Measurements from ENCODE around the gene COIL. TPM values are rescaled to one million over a fixed set of nuclear protein-coding genes. Genes with fewer than 3 reads are reported as not detected.

COIL gene
- total RNA-seq, 2 experiments from 2014 or later: 20.5 to 20.7 TPM

DNA sequence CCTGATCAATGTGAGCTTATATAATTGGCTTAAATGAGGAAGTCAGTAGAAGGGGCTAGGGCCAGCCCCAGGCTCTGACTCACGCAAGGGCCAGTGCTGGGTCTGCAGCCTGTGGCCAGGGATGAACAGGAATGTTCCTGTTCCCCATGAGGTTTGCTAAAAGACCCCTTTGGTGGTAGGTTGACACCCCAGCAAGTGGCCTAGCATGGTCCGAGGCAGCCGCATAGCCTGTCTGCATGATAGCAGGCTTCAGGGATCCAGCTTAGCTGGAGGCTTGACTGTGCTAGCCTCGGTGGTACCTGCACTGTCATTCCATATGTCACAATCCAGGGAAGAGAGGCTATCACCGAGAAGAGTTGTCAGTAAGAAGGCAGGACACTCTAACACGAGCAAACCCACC, 70.5 kb downstream of the COIL start:
- Histone ChIP-seq H3K4me2 (ENCODE audit: low read length) (no peak overlapping the region), H3K27ac (ENCODE audit: low read depth, low read length, poor library complexity, severe bottlenecking) (no peak overlapping the region), H4K20me1 (ENCODE audit: insufficient read depth, low read length) (no peaks in the 10 kb centered on the region), H3K9me3 (ENCODE audit: low read length) (peaks cover 12% of the 10 kb centered on the region; the same call in 1 of the 2 replicates), H3K36me3 (ENCODE audit: insufficient read depth, low read length) (no peaks in the 10 kb centered on the region), H3K79me2 (ENCODE audit: insufficient read depth, low read depth, low read length) (no peaks in the 10 kb centered on the region), H3K9me2 (ENCODE audit: insufficient read depth, low read length) (no peaks in the 10 kb centered on the region), H3K4me1 (ENCODE audit: insufficient read depth, low read length, poor library complexity, severe bottlenecking) (peaks cover under 1% of the 10 kb centered on the region), H3K4me3 (ENCODE audit: low read depth, low read length, poor library complexity, severe bottlenecking) (no peak overlapping the region), H2AFZ (ENCODE audit: low read length) (no peak overlapping the region)
- BruUV-seq (replicated peaks): no TSS peak
- intact Hi-C loops (cut with micrococcal nuclease; ENCODE audit: unreplicated experiment): no loop called here
- ChIA-PET POLR2A (no interaction called here), CTCF (ENCODE audit: unreplicated experiment) (interaction anchor here (0.6 kb wide), 1 partner anchor 1564 kb away, joined by 3 read pairs; no protein-coding TSS in a partner anchor)
- TF ChIP-seq EZH2phosphoT487 (IDR thresholded peaks at IDR 0.05; ENCODE audit: borderline replicate concordance, low read depth, low read length) (no peak), CTCF (conservative IDR thresholded peaks at IDR 0.05; ENCODE audit: low read length) (no peak)
- no peak for DNase-seq (ENCODE audit: low spot score)

Other genes starting within 250 kb of the COIL start
- gene C17orf67, start 127.1 kb downstream of the COIL start, total RNA-seq (2014; rRNA removed; shearing (Covaris generic)): 5.2 and 5.8 TPM in 2 replicates
- gene C17orf67, start 127.1 kb downstream of the COIL start, total RNA-seq (2022): 5.4 and 6.0 TPM in 2 replicates
- gene DGKE, start 126.9 kb downstream of the COIL start, total RNA-seq (2014; rRNA removed; shearing (Covaris generic)): 6.2 and 8.6 TPM in 2 replicates
- 21.4 and 26.3 TPM in 2 replicates for gene DGKE, start 126.9 kb downstream of the COIL start, total RNA-seq (2022)
- 5.0 and 7.8 TPM in 2 replicates for gene TRIM25, start 47.0 kb downstream of the COIL start, total RNA-seq (2014; rRNA removed; shearing (Covaris generic))
- gene TRIM25, start 47.0 kb downstream of the COIL start, total RNA-seq (2022): 14.2 and 18.7 TPM in 2 replicates
- 36.5 and 48.2 TPM in 2 replicates for gene SCPEP1, start 17.1 kb upstream of the COIL start, total RNA-seq (2014; rRNA removed; shearing (Covaris generic))
- gene SCPEP1, start 17.1 kb upstream of the COIL start, total RNA-seq (2022): 43.0 and 48.8 TPM in 2 replicates
- 49.0 and 56.2 TPM in 2 replicates for gene AKAP1, start 124.2 kb upstream of the COIL start, total RNA-seq (2014; rRNA removed; shearing (Covaris generic))
- 40.0 and 41.8 TPM in 2 replicates for gene AKAP1, start 124.2 kb upstream of the COIL start, total RNA-seq (2022)